HG03103 (cell line): ENCODE measurements around the gene FGF12.

Experiments used
- ATAC-seq: cut with Tn5 transposase; IDR thresholded peaks from one replicate; pipeline ENCODE4 v1.9.1; 2021; ENCODE audit warnings: low read depth; ENCODE audit not compliant: unreplicated experiment

Gene FGF12

DNA sequence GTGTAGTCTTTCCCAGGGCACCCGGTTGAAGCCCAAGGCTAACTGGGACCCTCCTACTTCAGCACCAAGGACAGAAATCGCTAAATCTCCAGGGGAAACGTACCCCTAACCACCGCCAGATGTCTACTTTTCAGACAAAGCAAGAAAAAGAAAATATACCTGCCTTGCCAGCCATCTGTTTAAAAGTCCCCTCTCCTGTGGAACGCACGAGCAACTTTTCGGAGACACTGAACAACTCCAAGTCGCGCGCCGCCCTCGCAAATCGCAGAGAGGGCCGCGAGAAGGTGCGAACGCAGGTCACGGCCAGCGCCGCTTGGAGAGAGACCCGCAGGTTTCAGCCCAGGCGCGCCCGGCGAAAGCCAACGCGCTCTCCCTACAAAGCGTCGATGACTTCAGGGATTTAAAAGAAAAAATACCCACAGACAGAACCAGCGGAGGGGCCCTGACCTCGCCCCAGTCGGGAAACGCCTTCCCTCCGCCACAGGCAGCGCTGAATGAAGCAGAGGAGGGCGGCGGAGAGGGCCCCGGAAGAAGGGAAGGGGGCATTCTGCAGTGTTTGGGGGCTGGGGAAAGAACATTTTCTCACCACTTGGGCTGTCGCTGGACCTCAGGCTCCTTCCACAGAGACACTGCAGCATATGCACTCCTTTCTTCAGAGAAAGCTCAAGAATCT is 213.1 kb downstream of the FGF12 start:
- peak; percentile 21 for ATAC-seq

DNA sequence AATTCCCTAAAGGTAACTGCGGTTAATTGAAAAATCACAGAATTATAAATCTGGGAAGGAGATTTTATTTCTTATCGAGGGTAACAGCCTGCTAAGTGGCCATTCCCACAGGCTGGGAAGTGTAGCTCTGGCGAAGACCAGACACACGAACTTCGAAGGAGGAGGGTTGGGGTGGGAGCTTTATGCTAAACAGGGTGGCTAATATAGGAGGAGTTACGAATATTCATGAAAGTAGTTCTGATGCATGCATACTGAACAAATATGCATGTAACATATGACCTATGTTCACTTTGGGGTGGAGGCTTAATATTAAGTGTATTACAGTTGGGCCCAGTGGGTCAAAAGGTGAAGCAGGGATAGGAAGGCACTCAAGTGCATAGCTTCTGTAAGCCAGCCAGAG is 221.6 kb downstream of the FGF12 start:
- ATAC-seq, result no peak

DNA sequence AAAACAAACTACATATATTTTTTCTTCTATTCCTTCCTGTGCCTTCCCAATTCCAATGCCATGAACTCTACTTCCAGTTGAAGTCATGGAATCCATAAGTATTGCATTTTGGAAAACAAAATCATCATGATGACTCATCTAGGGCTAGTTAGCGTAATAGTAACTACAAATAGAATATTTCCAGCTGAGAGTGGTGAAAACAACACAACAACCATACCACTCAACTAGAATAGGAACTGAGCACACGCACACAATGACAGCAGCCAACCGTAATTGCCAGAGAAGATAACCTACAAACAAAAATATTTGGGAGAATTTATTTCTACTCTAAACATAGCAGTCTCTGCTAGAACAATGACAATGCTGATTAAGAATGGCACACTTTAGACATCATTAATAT is 225.9 kb downstream of the FGF12 start:
- no peak for ATAC-seq

DNA sequence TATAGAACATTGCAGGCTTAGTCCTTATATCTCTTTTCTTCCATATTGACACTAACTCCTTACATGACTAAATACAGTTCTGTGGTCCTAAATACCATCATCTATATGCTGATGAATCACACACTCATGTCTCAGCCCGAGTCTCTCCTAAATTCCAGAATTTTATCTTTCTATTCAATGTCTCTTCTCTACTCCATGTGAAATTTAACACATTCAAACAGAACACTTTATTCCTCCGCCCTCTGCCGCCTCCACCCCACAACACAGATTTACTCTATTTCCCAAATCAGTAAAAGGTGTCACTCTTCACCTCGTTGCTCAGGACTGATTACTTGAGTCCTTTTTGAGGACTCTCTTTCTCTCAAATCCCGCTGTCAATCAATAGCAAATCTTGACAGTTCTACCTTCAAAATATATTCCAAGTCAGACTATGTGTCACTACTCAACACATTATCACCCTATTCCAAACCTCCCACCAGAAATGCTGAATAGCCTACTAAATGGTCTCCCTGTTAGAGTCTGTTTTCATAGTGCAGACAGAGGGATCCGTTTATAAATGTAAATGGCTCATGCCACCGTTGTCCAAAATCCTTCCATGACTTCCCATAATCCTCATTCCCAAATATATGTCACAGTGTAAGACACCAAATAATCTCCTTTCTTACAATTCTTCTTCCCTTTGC is 230.3 kb downstream of the FGF12 start:
- ATAC-seq, result no peak

DNA sequence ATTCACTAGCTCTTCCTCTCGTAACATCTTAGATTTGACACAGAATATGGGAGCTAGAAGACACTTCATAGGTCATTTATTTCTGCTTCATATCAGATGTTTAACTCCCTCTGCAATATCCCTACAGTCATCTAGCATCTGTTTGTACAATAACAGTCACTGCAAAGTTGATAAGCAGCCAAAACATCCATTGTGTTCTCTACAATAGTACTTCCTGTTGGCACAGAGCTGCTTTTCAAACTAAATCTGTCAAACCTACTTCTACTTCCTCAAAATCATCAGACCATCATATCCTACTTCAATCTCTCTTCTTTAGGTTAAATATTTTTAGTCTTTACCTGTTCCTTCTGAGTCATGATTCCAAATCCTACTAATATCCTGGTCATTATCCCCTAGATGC is 233.2 kb downstream of the FGF12 start:
- ATAC-seq, result peak; percentile 93

DNA sequence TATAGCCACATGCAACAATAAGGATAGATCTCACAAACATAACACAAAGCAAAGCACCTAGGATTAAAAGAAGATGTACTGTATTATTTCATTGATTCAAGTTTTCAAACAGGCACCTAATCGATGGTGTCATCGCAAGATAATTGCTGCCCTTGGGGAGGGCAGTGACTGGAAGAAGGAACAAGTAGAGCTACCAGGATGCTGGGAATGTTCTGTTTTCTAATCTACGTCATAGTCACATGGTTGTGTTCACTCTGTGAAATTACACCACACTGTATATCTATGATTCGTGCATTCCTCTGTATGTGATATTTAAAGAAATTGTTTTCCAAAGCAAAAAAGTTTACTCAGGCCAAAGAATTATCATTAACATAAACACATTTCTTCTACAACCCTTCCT is 236.6 kb downstream of the FGF12 start:
- no peak for ATAC-seq

DNA sequence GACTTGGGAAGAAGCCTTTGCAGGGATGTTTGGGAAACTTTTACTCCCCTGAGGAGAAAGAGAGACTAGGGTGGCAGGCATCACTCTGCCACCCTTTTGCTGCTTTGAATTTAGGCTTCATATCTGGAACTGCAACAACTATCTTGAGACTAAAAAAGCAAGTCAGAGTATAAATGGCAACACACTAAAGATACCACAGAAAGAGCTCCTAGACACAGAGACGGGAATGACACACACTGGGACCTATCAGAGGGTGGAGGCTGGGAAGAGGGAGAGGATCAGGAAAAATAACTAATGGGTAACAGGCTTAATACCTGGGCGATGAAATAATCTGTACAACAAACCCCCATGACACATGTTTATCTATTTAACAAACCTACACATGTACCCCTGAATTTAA is 237.8 kb downstream of the FGF12 start:
- ATAC-seq, result no peak

DNA sequence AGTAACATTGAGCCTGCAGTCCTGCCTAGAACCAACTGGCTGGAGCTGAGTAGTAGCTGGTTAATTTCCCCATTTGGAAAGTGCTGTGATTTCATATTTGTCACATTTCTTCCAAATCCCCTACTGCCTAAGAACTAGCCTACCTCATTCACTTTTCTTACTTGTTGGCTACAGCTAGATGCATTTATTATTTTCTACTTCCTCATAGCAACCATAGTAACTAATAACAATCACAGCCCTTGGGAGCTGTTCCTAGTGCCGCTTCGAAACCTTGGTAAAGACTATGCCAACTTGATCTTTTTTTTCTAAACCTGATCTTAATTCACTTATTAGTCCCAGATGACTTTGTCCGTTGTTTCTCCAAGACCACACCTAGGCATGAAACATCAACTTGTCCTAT is 240.3 kb downstream of the FGF12 start:
- no peak for ATAC-seq

DNA sequence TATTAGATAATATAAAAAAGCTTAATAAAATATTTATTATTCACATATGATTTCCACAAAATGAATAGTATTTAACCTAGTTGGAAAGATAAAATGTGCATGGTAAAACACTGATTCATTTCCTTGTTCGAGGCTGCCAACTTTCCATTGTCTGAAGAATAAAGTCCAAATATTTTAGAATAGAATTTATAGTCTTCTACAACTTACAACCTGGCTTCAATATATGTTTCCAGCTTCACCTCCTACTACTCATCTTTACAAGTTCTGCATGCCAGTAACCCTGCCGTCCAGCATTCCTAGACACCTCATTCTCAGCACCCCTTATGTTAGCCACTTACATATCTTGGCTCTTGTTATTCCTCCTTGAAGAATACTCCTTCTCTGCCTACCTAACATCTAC is 244.5 kb downstream of the FGF12 start:
- no peak for ATAC-seq

DNA sequence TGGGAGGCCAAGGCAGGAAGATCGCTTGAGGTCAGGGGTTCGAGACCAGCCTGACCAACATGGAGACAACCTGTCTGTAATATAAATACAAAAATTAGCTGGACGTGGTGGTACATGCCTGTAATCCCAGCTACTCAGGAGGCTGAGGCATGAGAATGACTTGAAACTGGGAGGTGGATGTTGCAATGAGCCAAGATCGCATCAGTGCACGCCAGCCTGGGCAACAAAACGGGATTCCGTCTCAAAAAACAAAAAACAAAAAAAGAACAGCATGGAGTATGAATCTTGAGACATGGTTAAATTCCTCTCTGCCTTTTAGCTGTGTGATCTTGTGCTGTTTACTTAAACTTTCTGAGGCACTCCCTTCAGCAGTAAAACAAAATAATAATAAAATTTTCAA is 244.9 kb downstream of the FGF12 start:
- no peak for ATAC-seq

DNA sequence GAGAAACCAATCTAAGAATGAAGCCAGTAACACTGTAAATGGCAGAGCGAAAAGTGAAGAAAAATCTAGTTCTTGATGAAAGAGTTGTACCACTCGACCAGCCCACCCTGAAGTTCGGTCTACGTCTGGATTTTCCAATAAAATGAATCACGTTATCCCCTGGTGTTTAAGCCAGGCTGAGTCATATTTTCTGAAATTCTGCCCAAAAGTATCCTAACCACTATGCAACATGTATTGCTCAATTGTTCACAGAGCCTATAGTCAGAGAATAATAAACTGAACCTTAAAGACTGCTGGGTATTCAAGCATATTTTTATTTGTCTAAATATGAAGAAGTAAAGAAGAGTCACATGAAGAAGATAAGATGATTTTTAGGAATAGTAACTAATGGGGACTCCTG is 245.7 kb downstream of the FGF12 start:
- ATAC-seq, result no peak

DNA sequence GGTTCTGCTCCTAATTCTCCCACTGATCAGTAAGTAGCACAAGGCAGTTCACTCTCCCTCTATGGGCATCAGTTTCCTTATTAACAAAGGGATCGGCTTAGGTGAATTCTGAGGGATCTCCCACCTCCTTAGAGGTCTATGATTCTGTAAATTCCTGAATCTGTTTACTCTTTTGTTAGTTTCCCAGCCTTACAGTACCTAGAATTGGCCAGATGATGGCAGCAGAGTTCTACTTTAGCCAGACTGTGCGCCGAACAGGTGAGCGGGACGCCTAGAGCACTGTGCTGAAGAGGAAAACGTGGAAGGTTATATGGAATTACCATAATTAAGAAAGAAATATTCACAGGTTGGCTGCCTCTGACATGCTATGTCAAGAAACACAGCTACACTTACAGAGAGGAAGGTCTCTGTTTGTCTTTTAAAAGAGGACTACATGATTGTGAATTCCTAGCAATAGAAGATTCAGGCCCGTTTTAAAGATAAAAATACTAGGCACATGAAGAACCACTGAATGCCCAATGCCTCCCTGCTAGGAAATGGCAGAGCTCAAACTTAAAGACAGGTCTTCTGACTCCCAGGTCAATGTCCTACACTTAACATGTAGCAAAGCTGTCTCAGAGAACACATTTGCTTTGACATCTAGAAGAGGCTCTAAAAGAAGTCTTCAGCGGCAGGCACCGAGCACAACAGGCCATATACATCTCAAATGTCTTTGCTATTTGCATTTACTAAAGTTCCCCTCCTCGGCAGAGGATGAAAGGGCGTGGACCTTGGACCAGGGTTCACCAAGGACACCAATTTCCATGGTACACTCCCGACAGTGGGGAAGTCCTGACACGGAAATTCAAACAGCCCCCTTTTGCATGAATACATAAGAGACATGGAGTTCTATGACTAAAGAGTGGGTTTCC is 259.9 kb downstream of the FGF12 start:
- peak; percentile 97 for ATAC-seq

DNA sequence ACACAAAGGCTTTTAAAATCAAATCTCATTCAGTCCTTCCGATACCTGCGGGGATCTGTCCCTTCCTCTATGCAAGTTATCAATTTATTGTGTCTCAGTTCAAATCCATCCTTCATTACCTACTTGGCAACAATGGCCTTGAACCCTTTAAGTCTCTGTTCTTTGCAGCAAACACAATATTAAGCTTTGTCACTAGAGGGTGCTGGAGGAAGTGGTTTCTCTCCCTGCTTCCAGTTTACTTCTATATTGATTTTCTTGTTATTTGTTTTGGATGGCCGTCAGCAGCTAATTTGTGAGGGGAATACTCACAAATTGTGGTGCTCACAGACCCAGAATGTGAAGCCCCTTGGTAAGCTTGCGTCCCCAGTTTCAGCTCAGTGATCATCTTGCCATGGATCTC is 278.3 kb downstream of the FGF12 start:
- no peak for ATAC-seq

DNA sequence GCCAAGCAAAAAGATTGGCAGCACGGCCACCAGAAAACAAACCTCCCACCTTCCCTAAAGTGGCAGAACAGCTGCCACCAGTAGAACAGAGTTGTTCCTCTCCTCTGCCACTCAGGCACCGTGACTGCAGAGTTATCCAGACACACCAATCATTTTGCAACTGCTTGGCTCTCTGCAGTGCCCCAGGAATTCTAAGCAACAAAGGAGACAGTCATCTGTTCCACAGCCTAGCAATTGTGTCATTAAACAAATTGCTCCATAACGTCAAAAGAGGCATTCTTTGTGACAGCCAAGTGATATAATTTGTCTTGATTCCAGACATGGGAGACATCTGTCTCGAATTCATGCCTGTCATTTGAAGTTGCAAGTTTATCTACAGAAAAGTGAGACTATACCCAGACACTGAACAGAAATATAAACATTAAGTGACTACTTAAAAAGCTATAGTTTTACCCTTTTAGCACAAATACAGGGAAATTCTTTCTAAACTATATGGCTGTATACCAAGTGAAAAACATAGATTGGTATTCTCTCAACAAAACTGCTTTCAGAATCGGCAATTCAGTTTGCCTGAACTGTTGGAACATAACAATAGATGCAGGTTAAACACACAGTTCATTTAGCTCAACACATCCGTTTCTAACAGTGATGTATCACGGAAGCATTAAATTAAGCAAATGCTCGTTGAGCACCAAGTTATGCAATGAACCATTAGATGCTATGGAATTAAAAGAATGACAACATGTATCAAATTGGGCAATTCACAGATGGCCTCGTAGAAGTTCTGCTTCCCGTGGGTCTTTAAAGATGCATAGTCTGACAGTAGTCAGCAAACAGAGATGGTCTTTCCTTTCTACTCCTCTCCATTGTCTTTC is 281.3 kb downstream of the FGF12 start:
- no peak for ATAC-seq

DNA sequence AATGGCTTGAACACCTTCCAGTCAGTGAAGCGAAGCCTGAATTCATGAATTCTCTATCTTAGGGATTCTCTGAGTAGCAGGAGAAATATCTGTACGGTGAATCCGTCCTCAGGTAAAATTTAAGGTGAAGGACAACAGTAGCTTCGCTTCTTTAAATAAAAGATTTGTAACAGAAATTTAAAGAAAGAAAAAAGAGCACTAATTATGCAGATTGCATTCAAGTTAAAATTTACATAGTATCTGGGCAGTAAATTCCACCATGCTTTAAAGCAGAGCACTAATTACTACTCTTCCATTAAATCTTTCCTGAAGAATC is 282.6 kb downstream of the FGF12 start:
- no peak for ATAC-seq

DNA sequence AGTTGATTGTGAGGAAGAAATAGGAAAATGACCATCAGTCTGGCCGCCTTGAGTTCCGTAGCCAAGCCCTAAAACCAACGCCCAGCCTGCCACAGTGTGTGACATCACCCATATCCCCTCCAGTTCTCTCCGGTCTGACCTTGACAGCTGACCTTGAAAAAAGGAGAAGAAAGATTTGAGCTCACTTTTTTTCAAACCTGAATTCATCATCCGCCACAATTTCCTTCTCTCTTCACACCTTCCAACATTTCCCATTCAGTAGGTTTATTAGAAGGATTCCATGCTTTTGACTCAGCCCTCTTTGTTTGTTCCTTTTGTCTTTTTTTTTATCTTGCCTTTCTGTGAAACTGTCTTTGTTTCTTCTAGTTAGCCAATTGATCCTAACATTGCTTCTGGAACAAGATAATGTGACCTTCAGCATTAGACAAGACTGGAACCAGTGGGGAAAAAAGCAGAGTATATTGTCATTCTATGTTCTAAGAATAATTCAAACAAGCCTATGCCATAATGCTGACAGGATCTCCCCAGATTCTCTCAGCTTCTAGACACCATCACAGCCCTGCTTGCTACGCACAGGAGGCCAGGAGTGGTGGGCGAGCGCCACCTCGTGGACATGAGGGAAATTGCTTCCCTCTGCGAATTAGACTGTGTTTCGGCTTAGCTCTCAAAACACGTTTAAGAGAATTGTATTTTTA is 283.1 kb downstream of the FGF12 start:
- peak; percentile 92 for ATAC-seq

DNA sequence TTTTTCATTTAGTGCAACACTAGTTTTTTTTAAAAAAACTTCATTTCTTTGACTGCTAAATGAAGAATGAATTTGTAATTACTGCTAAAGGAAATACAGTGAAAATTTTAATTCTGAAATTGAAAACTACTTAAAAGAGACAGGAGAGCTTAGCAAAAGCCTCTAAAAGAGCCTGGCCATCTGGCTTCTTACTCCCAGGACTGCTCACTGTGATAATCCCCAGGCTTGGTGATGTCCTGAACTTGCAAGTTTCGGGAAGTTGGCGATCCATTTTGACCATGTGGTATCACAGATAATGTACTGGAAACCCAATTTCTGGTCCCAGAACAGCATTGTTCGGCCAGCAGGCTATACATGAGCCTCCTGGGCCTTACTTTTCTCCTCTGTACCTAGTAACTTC is 292.1 kb downstream of the FGF12 start:
- no peak for ATAC-seq

DNA sequence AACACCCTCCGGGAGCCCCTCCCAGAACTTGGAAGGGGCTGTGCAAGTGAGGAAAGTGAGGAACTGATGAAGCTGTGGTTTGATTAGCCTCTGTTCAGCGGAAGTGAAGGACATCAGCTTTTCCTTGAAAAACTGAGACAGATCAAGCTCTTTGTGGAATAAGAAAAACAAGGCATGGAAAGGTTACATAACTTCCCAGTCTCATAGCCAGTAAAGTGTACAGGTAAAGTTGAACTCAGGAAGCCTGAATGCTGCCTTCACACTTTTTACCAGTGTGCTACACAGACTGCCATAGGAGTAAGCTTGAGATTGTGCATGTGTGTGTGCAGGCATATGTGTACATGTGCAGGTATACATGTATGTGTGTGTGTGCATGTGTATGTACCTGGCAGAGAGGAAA is 293.2 kb downstream of the FGF12 start:
- no peak for ATAC-seq

DNA sequence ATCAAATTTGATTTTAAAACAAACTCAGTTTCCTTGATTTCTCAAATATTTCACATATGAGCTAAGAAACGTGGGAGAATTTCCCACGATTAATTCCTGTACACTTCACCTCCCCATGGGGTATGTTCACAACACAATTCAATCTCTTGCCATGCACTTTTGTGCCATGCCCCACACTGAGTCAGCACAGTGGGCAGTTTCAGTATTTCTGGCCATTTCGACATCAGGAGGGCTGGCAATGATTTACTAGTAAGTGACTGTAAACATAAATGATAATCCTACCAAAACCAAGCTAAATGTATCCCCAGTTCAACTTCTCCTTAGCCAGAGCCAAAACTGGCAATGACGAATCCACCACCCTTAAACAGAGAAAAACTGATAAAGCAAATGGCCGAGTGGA is 293.6 kb downstream of the FGF12 start:
- ATAC-seq, result no peak

DNA sequence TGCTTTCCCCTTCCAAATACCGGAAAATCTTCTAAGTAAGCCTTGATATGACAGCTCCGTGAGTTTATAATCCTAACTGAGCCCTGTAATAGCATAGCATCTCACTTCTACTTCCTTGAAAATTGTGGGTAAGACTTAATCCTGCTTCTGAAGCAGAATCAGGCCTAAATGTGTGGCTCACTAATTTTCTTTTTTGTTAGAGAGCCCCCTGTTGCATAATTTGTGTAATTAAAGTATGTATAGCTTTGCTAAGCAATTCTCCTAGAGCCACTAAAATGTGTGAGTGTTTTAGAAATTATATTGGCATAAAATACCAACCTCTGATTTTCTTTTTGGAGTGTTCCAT is 304.4 kb downstream of the FGF12 start:
- ATAC-seq, result no peak
